AG09319 (cell line): ENCODE measurements around the gene TEX2.

Experiments used
- DNase-seq: peaks from one replicate; pipeline ENCODE4 v3.0.0-alpha.2; 2010; ENCODE audit warnings: low read depth; ENCODE audit errors: extremely low read depth
- TF ChIP-seq, protein P1 (sequence below): IDR thresholded peaks from 2 replicates; pipeline ENCODE4 v1.5.1; 2011; ENCODE audit warnings: low read depth, mild to moderate bottlenecking, inconsistent platforms, low read length, moderate library complexity

Gene TEX2

DNA sequence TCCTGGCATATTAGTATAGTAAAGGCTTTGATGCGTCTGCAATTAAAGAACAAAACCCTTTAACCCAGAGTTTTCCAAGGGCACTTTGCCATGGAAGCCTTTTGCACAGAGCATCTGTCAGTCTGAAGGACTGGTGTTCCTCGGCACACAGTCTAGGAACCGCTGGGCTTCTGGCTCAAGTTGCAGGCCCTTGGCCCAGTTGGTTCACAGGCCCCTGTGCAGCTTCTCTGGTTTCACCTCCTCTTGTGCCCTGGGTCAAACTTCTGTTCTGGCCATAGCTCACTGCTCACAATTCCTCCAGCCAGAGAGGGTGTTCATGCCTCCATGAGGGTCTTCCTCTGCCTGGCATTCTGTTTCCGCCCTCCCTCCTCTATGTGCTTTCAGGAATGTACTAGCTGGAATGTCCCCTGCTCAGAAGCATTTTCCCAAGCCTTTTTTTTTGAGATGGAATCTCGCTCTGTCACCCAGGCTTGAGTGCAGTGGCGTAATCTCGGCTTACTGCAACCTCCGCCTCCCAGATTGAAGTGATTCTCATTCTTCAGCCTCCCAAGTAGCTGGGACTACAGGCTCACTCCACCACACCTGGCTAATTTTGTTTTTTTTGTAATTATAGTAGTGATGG, 34.5 kb upstream of the TEX2 start:
- TF ChIP-seq, protein P1, sequence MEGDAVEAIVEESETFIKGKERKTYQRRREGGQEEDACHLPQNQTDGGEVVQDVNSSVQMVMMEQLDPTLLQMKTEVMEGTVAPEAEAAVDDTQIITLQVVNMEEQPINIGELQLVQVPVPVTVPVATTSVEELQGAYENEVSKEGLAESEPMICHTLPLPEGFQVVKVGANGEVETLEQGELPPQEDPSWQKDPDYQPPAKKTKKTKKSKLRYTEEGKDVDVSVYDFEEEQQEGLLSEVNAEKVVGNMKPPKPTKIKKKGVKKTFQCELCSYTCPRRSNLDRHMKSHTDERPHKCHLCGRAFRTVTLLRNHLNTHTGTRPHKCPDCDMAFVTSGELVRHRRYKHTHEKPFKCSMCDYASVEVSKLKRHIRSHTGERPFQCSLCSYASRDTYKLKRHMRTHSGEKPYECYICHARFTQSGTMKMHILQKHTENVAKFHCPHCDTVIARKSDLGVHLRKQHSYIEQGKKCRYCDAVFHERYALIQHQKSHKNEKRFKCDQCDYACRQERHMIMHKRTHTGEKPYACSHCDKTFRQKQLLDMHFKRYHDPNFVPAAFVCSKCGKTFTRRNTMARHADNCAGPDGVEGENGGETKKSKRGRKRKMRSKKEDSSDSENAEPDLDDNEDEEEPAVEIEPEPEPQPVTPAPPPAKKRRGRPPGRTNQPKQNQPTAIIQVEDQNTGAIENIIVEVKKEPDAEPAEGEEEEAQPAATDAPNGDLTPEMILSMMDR, result no peak
- DNase-seq, result no peak

DNA sequence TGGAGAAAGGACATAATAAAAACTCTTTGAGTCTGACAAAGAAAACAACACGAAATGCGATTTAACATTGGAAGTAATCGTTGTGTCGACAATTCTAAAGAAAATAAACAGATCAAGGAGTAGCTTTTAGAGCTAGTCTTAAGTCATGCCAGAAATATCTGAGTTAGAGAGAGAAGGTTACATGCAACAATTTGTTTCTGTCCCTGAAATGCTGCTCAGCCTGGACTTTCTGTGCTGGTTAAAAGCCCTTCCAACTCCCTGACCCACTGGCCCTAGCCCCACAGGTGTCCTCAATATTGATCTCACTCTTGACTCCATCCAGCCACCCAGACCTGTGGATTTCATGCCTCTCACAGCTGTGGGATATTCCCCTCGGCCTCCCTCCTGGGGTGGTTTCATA, 33.2 kb upstream of the TEX2 start:
- DNase-seq, result no peak

DNA sequence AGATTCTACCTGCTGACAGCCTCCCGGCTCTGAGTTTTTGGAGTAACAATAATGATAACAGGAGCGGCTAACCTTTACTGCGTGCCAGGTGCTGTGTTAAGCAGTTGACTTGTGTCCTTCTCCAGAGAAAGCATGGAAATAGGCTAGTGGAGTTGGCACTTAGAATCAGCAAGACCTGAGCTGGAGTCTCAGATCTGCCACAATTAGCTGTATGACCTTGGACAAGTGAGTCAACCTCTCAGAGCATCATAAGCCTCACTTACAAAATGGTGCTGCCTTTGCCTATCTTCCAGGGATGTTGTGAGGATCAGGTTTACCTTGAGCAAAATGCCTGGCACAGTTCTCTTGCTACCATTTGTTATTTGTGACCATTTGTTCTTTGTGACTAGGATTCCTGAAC, 32.1 kb upstream of the TEX2 start:
- no peak for DNase-seq
- TF ChIP-seq, protein P1, result no peak

More for the DNA sequence above, 33.2 kb upstream of the TEX2 start:
- TF ChIP-seq, protein P1, result no peak

DNA sequence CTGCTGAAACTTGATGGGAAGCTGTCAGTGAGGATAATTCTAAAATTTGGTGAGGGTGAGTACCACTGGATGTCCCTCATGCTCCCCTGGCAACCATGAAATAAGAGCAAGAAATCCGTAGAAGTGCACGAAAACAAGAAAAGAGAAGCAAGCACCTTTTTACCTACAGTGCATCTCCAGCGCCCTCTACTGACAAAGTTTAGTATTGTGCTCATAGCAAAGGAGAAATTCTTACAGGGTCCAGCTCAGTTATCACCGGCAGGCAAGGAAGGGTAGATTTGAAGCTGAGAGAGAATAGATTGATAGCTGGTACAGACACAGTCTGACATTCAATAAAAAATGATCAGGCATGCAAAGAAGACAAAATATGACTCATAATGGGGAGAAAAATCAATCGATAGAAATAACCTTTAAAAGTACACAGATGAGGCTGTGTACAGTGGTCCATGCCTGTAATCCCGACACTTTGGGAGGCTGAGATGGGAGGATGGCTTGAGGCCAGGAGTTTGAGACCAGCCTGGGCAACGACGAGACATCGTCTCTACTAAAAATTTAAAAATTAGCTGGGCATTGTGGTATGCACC, 28.3 kb upstream of the TEX2 start:
- no peak for DNase-seq
- TF ChIP-seq, protein P1, result peak; percentile 26

DNA sequence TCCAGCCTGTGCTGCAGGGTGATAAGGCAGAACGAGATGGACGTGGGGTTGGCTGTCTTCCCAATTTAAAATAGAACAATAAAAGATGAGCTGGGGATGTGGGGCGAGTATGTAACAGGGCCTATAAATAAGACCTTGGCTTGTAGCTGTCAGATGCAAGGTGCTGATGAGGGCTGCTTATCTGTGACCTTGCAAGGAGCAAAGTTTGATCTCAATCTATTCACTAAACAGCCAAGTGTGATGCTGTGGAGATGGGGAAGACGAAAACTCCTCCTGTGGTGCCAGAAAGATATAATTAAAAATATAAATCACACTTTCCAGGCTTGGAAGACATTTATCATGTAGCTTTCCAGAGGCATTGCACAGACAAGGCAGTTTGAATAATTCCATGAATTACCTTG, 26.7 kb upstream of the TEX2 start:
- TF ChIP-seq, protein P1, result no peak
- no peak for DNase-seq

DNA sequence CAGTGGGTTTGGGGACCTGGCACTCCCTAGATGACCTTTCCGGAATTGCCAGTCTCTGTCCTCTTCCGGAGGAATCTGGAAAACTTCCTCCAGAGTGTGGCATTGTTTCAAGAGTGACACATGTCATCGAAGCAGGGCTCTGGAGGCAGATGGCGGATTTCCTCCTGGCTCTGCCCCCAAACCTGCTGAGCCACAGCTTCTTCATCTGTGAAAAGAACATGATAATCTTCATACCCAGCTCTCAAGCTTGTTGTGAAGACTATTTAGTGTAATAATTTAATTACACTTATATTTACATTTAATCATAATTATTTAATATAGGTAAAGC, 19.7 kb upstream of the TEX2 start:
- DNase-seq, result no peak
- TF ChIP-seq, protein P1, result no peak

DNA sequence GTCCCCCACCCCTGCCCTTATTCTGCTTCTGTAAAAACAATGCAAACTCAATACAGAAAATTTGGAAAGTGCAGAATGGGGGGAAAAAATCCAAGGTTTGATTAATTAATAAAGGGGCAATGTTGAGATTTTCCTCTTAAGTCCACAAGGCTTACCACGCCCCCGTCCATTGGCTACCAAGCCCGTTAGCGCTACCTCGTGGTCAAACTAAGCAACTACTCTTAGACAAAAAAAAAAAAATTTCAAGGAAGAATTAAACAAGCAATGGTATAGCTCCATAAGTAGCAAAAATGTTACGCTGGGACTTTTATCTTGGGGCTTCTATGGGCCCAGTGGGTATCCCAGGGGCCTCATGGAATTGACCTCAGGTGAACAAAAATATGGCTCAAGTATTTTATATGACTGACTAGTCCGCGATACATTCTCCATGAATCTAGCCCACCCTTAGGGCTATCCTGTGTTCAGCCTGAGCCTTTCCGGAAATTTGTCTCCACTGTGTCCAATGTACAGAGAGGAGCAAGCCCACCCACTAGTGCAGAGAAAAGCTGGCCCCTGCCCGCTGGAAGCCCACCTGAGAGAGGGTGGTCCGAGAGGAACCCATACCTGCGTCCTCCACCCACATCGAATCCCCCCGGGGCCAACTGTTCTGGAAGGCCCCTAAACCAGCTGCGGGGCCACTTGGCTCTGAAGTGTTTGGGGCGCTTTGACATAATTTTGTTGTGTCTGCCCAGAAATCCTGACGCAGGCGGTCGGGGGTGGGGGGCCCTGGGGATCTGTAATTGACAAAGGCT, 19.1 kb upstream of the TEX2 start:
- DNase-seq, result peak; percentile 50
- TF ChIP-seq, protein P1, result peak; percentile 70
